Heart left ventricle (tissue), 16 donors: ENCODE data around the gene NCBP2. TPM values are rescaled to one million over a fixed set of nuclear protein-coding genes. Genes with fewer than 3 reads are reported as not detected.

Experiments used
- ATAC-seq, 4 donors: fragments of 200-7000 bp; cut with Tn5 transposase; one replicate each; pipeline ENCODE4 v1.9.1; 2020 to 2022; ENCODE audit warnings: moderate library complexity in 4 of 4, mild to moderate bottlenecking in 3 of 4, moderate number of reproducible peaks in 1 of 4
- DNase-seq, 5 donors: peaks; one replicate each; pipeline ENCODE4 v3.0.0-alpha.2; 2020
- H3K27ac ChIP-seq, 12 donors: fragments of 200-600 bp; sonication (generic) in 4 of 12; one replicate each; pipeline versions ENCODE4 v1.5.0 to v1.8.0; 2016 to 2022; ENCODE audit warnings: mild to moderate bottlenecking in 2 of 12
- H3K27me3 ChIP-seq, 9 donors: fragments of 200-600 bp; sonication (generic) in 2 of 9; one replicate each; pipeline versions ENCODE4 v1.5.1 to v1.8.0; 2016 to 2022; ENCODE audit warnings: mild to moderate bottlenecking in 3 of 9
- H3K36me3 ChIP-seq, 9 donors: fragments of 200-600 bp; sonication (generic) in 2 of 9; one replicate each; pipeline versions ENCODE4 v1.5.0 to v1.8.0; 2018 to 2022; ENCODE audit warnings: mild to moderate bottlenecking in 2 of 9
- H3K4me1 ChIP-seq, 12 donors: fragments of 200-600 bp; sonication (generic) in 4 of 12; one replicate each; pipeline versions ENCODE4 v1.5.0 to v1.8.0; 2016 to 2022; ENCODE audit warnings: mild to moderate bottlenecking in 3 of 12
- H3K4me3 ChIP-seq, 12 donors: fragments of 200-600 bp; sonication (generic) in 4 of 12; one replicate each; pipeline versions ENCODE4 v1.5.0 to v1.8.0; 2017 to 2022; ENCODE audit warnings: mild to moderate bottlenecking in 9 of 12, moderate library complexity in 4 of 12
- H3K9me3 ChIP-seq, 12 donors: fragments of 200-600 bp; sonication (generic) in 4 of 12; one replicate each; pipeline versions ENCODE4 v1.5.0 to v1.8.0; 2016 to 2022; ENCODE audit warnings: mild to moderate bottlenecking in 1 of 12
- CTCF ChIP-seq, 12 donors: fragments of 200-600 bp; sonication (generic) in 4 of 12; IDR thresholded peaks; one replicate each; pipeline versions ENCODE4 v1.5.0 to v1.8.0; 2018 to 2022; ENCODE audit warnings: antibody characterized with exemption in 12 of 12, mild to moderate bottlenecking in 5 of 12
- POLR2A ChIP-seq, 2 donors: fragments of 450-650 bp; IDR thresholded peaks; one replicate each; pipeline ENCODE4 v1.6.1; 2017; ENCODE audit warnings: antibody characterized with exemption in 2 of 2, mild to moderate bottlenecking in 2 of 2, moderate library complexity in 2 of 2
- WGBS, 4 donors: extraction: QIAGEN DNeasy Blood & Tissue Kit in 2 of 4; methylation state at CpG; one replicate each; pipeline versions ENCODE4 v1.1.5 to v1.1.7; 2013 to 2018; 5-methylcytosine and 5-hydroxymethylcytosine counted together
- intact Hi-C, 10 donors: fragments of 100-400 bp; cut with DNase I; formaldehyde crosslinking; loops; one replicate each; pipeline versions ENCODE4 v1.11.1 to v1.14.2; 2022
- polyA plus RNA-seq, 2 donors: library from polyadenylated mRNA; stranded (reverse); fragments of 200-250 nt; gene quantifications; one replicate each; pipeline ENCODE4 v1.2.3, GENCODE V29; 2013
- total RNA-seq, 9 donors: library from RNA; depleted of rRNA in 2 of 9; stranded (reverse); fragments of >200 nt in 2 of 9; fragmentation: NEBNext Ultra II Directional in 3 of 9; extraction: Animal tissue kit (Norgen Biotek cat#: 25700) in 3 of 9; gene quantifications; one replicate each; pipeline versions ENCODE4 v1.1.0 to v1.2.4, GENCODE V29; 2016 to 2023
- donor health status: ischemic (EF 13 %, LVEDD 7.1; RV severe dilation, severe dysfunction).
- donor health status: healthy with polysubstance abuse.
- donor health status: DM: no; HTN: yes; CAD: no.
- donor health status: DM: no; HTN: no; CAD: no.
- donor health status: ischemic (EF 25% LVEDD 6.9; RV normal size, moderate dysfunction).
- donor health status: ischemic (EF 25% LVEDD 5.7; RV mildly dilated, moderate dysfunction).
- donor health status: healthy.
- donor health status: DM: yes; HTN: yes; CAD: no.
- donor health status: ischemic (EF 35%, LVEDD 5.7; RV mildly dilated, moderate dysfunction).
- donor health status: nonischemic (EF 11% LVEDD 7.7; RV severe dilation, severe dysfunction).
- donor health status: DM: yes; HTN: yes; CAD: no.
- donor health status: PGD.
- donor health status: ischemic (EF 29% LVEDD 5.4; RV normal size, mild dysfunction).
- donor health status: nonischemic (EF 23%, LVEDD 6.1; RV moderate dilation, normal function).

The NCBP2 gene
- total and polyA plus RNA-seq, 11 donors, result 20.7 to 55.5 (median 38.9) TPM

GRCh38 chr3:196914866-196915265 is 27.5 kb downstream of the NCBP2 start:
- H3K27ac ChIP-seq, result no peak overlapping the region
- no peaks in the 10 kb centered on the region for H3K4me1 ChIP-seq
- no peak for DNase-seq
- peaks cover 0 to 14% (median 0%) of the 10 kb centered on the region in 12 donors for H3K9me3 ChIP-seq
- no peak overlapping the region for H3K4me3 ChIP-seq
- no peaks in the 10 kb centered on the region for H3K27me3 ChIP-seq
- no peak for ATAC-seq
- H3K36me3 ChIP-seq, result peaks cover 0 to 31% (median 19%) of the 10 kb centered on the region in 9 donors
- TF ChIP-seq CTCF (IDR thresholded peaks at IDR 0.05) (no peak), POLR2A (IDR thresholded peaks at IDR 0.05) (no peak)
- WGBS, 4 donors, result 91 to 100% (median 95%) methylated on average over 2 to 4 of the region's 4 CpGs
- intact Hi-C loops, result no loop called here

GRCh38 chr3:196903740-196904139 is 38.6 kb downstream of the NCBP2 start:
- Histone ChIP-seq H3K27ac (no peak overlapping the region), H3K4me1 (no peaks in the 10 kb centered on the region), H3K4me3 (no peak overlapping the region), H3K36me3 (peaks cover 0 to 92% (median 82%) of the 10 kb centered on the region in 9 donors), H3K9me3 (no peaks in the 10 kb centered on the region), H3K27me3 (no peaks in the 10 kb centered on the region)
- no peak for ATAC-seq
- no peak for DNase-seq
- intact Hi-C loops, result no loop called here
- no peak for TF ChIP-seq CTCF (IDR thresholded peaks at IDR 0.05)
- TF ChIP-seq POLR2A (IDR thresholded peaks at IDR 0.05), result no peak
- 46 to 68% (median 59%) methylated on average over 2 of the region's 2 CpGs for WGBS, 4 donors

GRCh38 chr3:196902296-196902695 is 40.0 kb downstream of the NCBP2 start:
- ATAC-seq (no peak), DNase-seq (no peak)
- no peaks in the 10 kb centered on the region for H3K27me3 ChIP-seq
- no peak for TF ChIP-seq CTCF (IDR thresholded peaks at IDR 0.05)
- TF ChIP-seq POLR2A (IDR thresholded peaks at IDR 0.05), result no peak
- H3K9me3 ChIP-seq, result no peaks in the 10 kb centered on the region
- H3K4me1 ChIP-seq, result no peaks in the 10 kb centered on the region
- peaks cover 0 to 81% (median 77%) of the 10 kb centered on the region in 9 donors for H3K36me3 ChIP-seq
- no peak overlapping the region for H3K4me3 ChIP-seq
- intact Hi-C loops, result no loop called here
- WGBS, 4 donors, result 71 to 82% (median 76%) methylated on average over 1 of the region's 1 CpG
- no peak overlapping the region for H3K27ac ChIP-seq

GRCh38 chr3:196901768-196902167 is 40.6 kb downstream of the NCBP2 start:
- 89 to 100% (median 94%) methylated on average over 1 of the region's 1 CpG for WGBS, 4 donors
- no peaks in the 10 kb centered on the region for H3K9me3 ChIP-seq
- ATAC-seq (no peak), DNase-seq (no peak)
- no peaks in the 10 kb centered on the region for H3K27me3 ChIP-seq
- H3K27ac ChIP-seq, result no peak overlapping the region
- TF ChIP-seq POLR2A (IDR thresholded peaks at IDR 0.05) (no peak), CTCF (IDR thresholded peaks at IDR 0.05) (no peak)
- H3K4me3 ChIP-seq, result no peak overlapping the region
- peaks cover 0 to 75% (median 72%) of the 10 kb centered on the region in 9 donors for H3K36me3 ChIP-seq
- intact Hi-C loops, result no loop called here
- no peaks in the 10 kb centered on the region for H3K4me1 ChIP-seq
